GM12891 (cell line): ENCODE results near the gene KAZN.

Experiments
- DNase-seq: peaks from one replicate; pipeline ENCODE4 v3.0.0; 2011; ENCODE audit warnings: low spot score; ENCODE audit not compliant: insufficient read length
- FAIRE-seq: peaks from 2 replicates; lab custom pipeline; 2011; peaks lifted over from hg19 to GRCh38; lab: Jason Lieb, UNC
- PAX5 ChIP-seq: IDR thresholded peaks from 2 replicates; pipeline ENCODE4 v1.6.1; 2011; ENCODE audit warnings: low read length, moderate library complexity, mild to moderate bottlenecking; ENCODE audit not compliant: insufficient read depth, severe bottlenecking
- POLR2A ChIP-seq: IDR thresholded peaks from 2 replicates; pipeline ENCODE4 v1.6.1; 2011; ENCODE audit warnings: low read depth, low read length, control low read depth
- POLR2AphosphoS5 ChIP-seq: IDR thresholded peaks from 2 replicates; pipeline ENCODE4 v1.6.1; 2011; ENCODE audit warnings: low read depth, low read length, control low read depth
- POU2F2 ChIP-seq: IDR thresholded peaks from 2 replicates; pipeline ENCODE4 v1.6.1; 2011; ENCODE audit warnings: low read depth, mild to moderate bottlenecking, control low read depth, low read length, moderate library complexity
- SPI1 ChIP-seq: IDR thresholded peaks from 2 replicates; pipeline ENCODE4 v1.6.1; 2011; ENCODE audit warnings: low read depth, low read length, control low read depth
- TAF1 ChIP-seq: IDR thresholded peaks from 2 replicates; pipeline ENCODE4 v1.6.1; 2011; ENCODE audit warnings: low read depth, low read length, control low read depth

Gene KAZN

GRCh38 chr1:15058261-15058660, 459.8 kb downstream of the KAZN start:
- TF ChIP-seq POLR2A (no peak), PAX5 (no peak), POLR2AphosphoS5 (no peak)
- DNase-seq (no peak), FAIRE-seq (no peak)

- FAIRE-seq (no peak), DNase-seq (no peak)
- no peak for TF ChIP-seq POLR2A
Measured at GRCh38 chr1:15060104-15060503, 461.6 kb downstream of the KAZN start.

GRCh38 chr1:15062479-15063099, 464.1 kb downstream of the KAZN start:
- TF ChIP-seq POLR2AphosphoS5 (no peak), POU2F2 (no peak), PAX5 (no peak), POLR2A (no peak), TAF1 (no peak), SPI1 (no peak)
- FAIRE-seq (no peak), DNase-seq (no peak)

- FAIRE-seq (no peak), DNase-seq (no peak)
- TF ChIP-seq SPI1 = no peak
- TF ChIP-seq TAF1 = no peak
- TF ChIP-seq PAX5 = no peak
- no peak for TF ChIP-seq POLR2A
- no peak for TF ChIP-seq POLR2AphosphoS5
- no peak for TF ChIP-seq POU2F2
Measured at GRCh38 chr1:15063346-15063745, 464.9 kb downstream of the KAZN start.

GRCh38 chr1:15063783-15064182, 465.3 kb downstream of the KAZN start:
- no peak for TF ChIP-seq TAF1
- no peak for FAIRE-seq
- no peak for DNase-seq

GRCh38 chr1:15064217-15064929, 465.9 kb downstream of the KAZN start:
- FAIRE-seq (no peak), DNase-seq (no peak)
- no peak for TF ChIP-seq POLR2A
- no peak for TF ChIP-seq POU2F2
- no peak for TF ChIP-seq PAX5
- TF ChIP-seq POLR2AphosphoS5 = no peak

- FAIRE-seq (no peak), DNase-seq (no peak)
- TF ChIP-seq POLR2AphosphoS5 (no peak), SPI1 (no peak), TAF1 (no peak), POU2F2 (no peak), PAX5 (no peak), POLR2A (no peak)
Measured at GRCh38 chr1:15065291-15065690, 466.8 kb downstream of the KAZN start.

GRCh38 chr1:15065736-15066135, 467.3 kb downstream of the KAZN start:
- TF ChIP-seq POLR2A (no peak), PAX5 (no peak)
- FAIRE-seq = no peak
- no peak for DNase-seq

GRCh38 chr1:15066191-15066590, 467.7 kb downstream of the KAZN start:
- TF ChIP-seq PAX5 (no peak), TAF1 (no peak), POLR2AphosphoS5 (no peak), POU2F2 (no peak), SPI1 (no peak), POLR2A (no peak)
- FAIRE-seq (no peak), DNase-seq (no peak)

GRCh38 chr1:15067148-15067547, 468.7 kb downstream of the KAZN start:
- no peak for TF ChIP-seq SPI1
- TF ChIP-seq POLR2AphosphoS5 = no peak
- no peak for TF ChIP-seq POU2F2
- TF ChIP-seq POLR2A = no peak
- TF ChIP-seq PAX5 = no peak
- no peak for TF ChIP-seq TAF1

GRCh38 chr1:15068152-15068551, 469.7 kb downstream of the KAZN start:
- TF ChIP-seq POLR2A (no peak), SPI1 (no peak), POU2F2 (no peak), PAX5 (no peak), TAF1 (no peak), POLR2AphosphoS5 (no peak)
- DNase-seq (no peak), FAIRE-seq (no peak)

More at GRCh38 chr1:15067148-15067547, 468.7 kb downstream of the KAZN start:
- FAIRE-seq (no peak), DNase-seq (no peak)
